Suppressor macrophage (primary cell): ENCODE data around the gene CLSTN1.
A peak's percentile ranks its signal among the peaks of the same experiment; 100 is the strongest.
"Not testable (repeated sequence)": the region's sequence is repeated elsewhere in the genome, so short reads cannot be mapped to it uniquely, and the experiment has no call there.

Experiments used
- DNase-seq, 4 experiments: peaks; one replicate each; pipeline ENCODE4 v3.0.0-alpha.2; 2020 to 2022

CLSTN1 gene

GRCh38 chr1:9825093-9826074 is 1.6 kb upstream of the CLSTN1 start:
- DNase-seq = peak; percentile 73 to 88 (median 82)

- no peak for DNase-seq
Measured at GRCh38 chr1:9824702-9825089, 931 bp upstream of the CLSTN1 start.

GRCh38 chr1:9823693-9823942 is 147 bp downstream of the CLSTN1 start:
- DNase-seq = no peak

- peak; percentile 49 to 68 (median 54) for DNase-seq
Measured at GRCh38 chr1:9822897-9823692, 670 bp downstream of the CLSTN1 start.

- no peak for DNase-seq
Measured at GRCh38 chr1:9822490-9822889, 1.3 kb downstream of the CLSTN1 start.

- DNase-seq = no peak
Measured at GRCh38 chr1:9821710-9822109, 2.1 kb downstream of the CLSTN1 start.

GRCh38 chr1:9820521-9820920 is 3.2 kb downstream of the CLSTN1 start:
- DNase-seq = no peak

GRCh38 chr1:9817734-9818133 is 6.0 kb downstream of the CLSTN1 start:
- DNase-seq = no peak

GRCh38 chr1:9816199-9816598 is 7.6 kb downstream of the CLSTN1 start:
- no peak for DNase-seq

GRCh38 chr1:9815150-9815549 is 8.6 kb downstream of the CLSTN1 start:
- peak in 2 of 4 experiments; percentile 13 to 29 for DNase-seq

GRCh38 chr1:9814619-9815018 is 9.1 kb downstream of the CLSTN1 start:
- no peak for DNase-seq

- DNase-seq = no peak
Measured at GRCh38 chr1:9811239-9811966, 12.4 kb downstream of the CLSTN1 start.

- no peak for DNase-seq
Measured at GRCh38 chr1:9809100-9809510, 14.7 kb downstream of the CLSTN1 start.

- no peak for DNase-seq
Measured at GRCh38 chr1:9808459-9808858, 15.3 kb downstream of the CLSTN1 start.

- DNase-seq = no peak
Measured at GRCh38 chr1:9807541-9807940, 16.2 kb downstream of the CLSTN1 start.

GRCh38 chr1:9805972-9806371 is 17.8 kb downstream of the CLSTN1 start:
- not testable (repeated sequence) for DNase-seq

- no peak for DNase-seq
Measured at GRCh38 chr1:9805006-9805508, 18.7 kb downstream of the CLSTN1 start.

GRCh38 chr1:9803003-9803918 is 20.5 kb downstream of the CLSTN1 start:
- DNase-seq = not testable (repeated sequence)

- no peak for DNase-seq
Measured at GRCh38 chr1:9801909-9802308, 21.9 kb downstream of the CLSTN1 start.

- peak in 2 of 4 experiments; percentile 37 to 42 for DNase-seq
Measured at GRCh38 chr1:9798236-9799130, 25.3 kb downstream of the CLSTN1 start.

GRCh38 chr1:9797049-9797448 is 26.7 kb downstream of the CLSTN1 start:
- DNase-seq = no peak
